22Rv1 (cell line): ENCODE data around the gene WNK1.
"Not testable (repeated sequence)": the region's sequence is repeated elsewhere in the genome, so short reads cannot be mapped to it uniquely, and the experiment has no call there.

Source experiments
- H3K27ac ChIP-seq: fragments of 450-650 bp; 2 replicates; pipeline ENCODE4 v1.5.1; 2017
- ZFX ChIP-seq: fragments of 450-650 bp; IDR thresholded peaks from 2 replicates; pipeline ENCODE4 v1.6.1; 2017; ENCODE audit warnings: antibody characterized with exemption, borderline replicate concordance
- TF ChIP-seq, protein P1 (sequence below): fragments of 450-650 bp; IDR thresholded peaks from 2 replicates; pipeline ENCODE4 v1.5.1; 2017; ENCODE audit warnings: mild to moderate bottlenecking

WNK1 gene

DNA sequence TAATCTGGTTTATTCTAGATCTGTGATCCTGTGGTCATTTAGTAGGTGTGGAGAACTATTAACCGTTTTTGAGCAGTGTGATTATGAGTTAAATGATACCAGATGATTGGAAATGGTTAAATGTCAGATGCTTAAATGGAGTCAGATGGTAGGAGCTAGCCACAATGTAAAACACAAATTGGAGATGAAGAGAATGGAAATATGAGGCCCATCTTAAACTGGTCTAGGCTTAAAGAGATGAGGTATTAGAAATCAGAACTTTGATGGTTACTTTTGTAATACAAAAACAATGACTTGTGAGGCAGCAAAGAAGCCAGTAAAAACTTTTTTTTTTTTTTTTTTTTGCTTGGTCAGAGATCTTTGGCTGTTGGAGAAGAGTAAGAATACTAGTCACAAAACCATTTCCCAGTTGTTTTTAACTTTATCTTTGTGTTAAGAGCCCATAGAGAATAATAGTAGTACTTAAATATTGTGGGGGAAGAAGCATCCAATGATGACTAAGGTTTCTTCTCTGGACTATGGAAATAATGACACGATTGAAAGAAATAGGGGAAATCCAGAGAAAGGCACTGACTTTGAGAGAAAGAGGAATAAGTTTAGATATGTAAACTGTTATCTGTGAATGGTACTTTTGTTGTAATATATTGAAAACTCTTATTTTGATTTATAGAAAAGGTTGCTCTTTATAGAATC lies 95.9 kb downstream of the WNK1 start:
- TF ChIP-seq ZFX = no peak
- TF ChIP-seq, protein P1, sequence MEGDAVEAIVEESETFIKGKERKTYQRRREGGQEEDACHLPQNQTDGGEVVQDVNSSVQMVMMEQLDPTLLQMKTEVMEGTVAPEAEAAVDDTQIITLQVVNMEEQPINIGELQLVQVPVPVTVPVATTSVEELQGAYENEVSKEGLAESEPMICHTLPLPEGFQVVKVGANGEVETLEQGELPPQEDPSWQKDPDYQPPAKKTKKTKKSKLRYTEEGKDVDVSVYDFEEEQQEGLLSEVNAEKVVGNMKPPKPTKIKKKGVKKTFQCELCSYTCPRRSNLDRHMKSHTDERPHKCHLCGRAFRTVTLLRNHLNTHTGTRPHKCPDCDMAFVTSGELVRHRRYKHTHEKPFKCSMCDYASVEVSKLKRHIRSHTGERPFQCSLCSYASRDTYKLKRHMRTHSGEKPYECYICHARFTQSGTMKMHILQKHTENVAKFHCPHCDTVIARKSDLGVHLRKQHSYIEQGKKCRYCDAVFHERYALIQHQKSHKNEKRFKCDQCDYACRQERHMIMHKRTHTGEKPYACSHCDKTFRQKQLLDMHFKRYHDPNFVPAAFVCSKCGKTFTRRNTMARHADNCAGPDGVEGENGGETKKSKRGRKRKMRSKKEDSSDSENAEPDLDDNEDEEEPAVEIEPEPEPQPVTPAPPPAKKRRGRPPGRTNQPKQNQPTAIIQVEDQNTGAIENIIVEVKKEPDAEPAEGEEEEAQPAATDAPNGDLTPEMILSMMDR = no peak
- no peak overlapping the region for H3K27ac ChIP-seq

DNA sequence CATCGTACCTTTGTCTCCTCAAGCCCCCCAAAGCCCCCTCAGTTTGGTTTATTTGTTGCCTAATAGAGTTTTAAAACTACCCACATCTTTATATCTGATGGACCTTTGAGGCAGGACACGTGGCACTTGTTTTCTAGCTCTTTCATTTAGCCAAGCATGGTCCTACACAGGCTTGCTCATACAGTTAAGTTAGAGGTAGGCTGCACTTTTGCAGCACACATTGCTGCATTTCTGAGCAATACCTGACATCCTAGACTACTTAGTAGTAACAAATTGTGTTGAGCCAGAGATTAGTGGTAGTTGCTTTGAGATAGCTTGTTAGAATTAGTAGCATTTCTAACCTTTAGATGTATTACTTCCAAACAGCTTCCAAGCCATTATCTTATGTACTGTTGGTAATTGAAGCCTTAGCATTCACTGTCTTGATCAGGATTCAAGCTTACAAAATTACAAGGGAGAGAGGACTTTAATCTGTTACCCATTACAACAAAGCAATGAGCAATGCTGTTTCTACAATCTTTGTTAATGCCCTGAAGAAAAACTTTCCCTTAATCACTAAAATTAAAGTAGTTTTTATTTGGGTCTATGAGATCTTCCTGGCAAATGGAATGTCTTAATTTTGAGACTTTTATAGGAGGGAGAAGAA lies 96.6 kb downstream of the WNK1 start:
- TF ChIP-seq, protein P1 = no peak
- no peak for TF ChIP-seq ZFX
- no peak overlapping the region for H3K27ac ChIP-seq

DNA sequence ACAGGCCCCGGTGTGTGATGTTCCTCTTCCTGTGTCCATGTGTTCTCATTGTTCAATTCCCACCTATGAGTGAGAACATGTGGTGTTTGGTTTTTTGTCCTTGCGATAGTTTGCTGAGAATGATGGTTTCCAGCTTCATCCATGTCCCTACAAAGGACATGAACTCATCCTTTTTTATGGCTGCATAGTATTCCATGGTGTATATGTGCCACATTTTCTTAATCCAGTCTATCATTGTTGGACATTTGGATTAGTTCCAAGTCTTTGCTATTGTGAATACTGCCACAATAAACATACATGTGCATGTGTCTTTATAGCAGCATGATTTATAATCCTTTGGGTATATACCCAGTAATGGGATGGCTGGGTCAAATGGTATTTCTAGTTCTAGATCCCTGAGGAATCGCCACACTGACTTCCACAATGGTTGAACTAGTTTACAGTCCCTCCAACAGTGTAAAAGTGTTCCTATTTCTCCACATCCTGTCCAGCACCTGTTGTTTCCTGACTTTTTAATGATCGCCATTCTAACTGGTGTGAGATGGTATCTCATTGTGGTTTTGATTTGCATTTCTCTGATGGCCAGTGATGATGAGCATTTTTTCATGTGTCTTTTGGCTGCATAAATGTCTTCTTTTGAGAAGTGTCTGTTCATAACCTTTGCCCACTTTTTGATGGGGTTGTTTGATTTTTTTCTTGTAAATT lies 97.5 kb downstream of the WNK1 start:
- H3K27ac ChIP-seq = not testable (repeated sequence)

DNA sequence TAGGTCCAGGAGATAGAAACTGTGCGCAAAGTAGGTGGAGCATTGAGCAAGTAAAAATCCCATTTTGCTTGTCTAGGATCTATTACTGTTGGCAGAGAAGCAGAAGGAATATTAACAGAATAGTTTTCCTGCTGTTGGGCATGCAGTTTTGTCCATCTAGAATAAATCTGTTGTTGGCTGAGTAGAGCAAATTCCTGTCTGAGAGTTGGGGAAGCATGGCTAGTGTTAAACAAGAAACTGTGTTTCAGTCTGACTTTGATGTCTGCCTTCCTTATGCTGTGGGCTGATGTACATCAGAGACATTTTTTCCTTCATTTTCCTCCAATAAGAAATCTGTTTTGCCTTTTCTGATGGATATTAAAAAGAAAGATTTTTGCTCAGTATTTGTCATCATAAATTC lies 99.0 kb downstream of the WNK1 start:
- TF ChIP-seq, protein P1 = no peak
- no peak for TF ChIP-seq ZFX
- no peak overlapping the region for H3K27ac ChIP-seq

DNA sequence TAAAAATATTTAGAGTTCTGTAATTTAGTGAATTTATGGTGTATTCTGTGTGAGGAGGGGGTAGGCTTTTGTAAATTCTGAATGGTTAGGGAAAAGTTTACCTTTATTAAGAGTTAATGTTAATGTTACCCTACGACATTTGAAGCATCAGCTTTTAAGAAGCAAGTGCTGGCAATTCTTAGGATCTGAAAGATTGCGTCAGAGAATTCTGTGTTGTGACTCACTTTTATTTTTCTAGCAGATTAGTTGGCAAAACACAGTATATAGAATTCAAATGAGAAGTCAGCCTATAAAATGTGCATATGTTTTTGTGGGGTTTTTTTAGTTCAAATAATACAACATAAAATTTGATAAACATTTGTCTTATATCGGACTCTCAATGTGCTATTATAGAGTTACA lies 99.5 kb downstream of the WNK1 start:
- no peak overlapping the region for H3K27ac ChIP-seq
- TF ChIP-seq, protein P1 = no peak
- no peak for TF ChIP-seq ZFX

DNA sequence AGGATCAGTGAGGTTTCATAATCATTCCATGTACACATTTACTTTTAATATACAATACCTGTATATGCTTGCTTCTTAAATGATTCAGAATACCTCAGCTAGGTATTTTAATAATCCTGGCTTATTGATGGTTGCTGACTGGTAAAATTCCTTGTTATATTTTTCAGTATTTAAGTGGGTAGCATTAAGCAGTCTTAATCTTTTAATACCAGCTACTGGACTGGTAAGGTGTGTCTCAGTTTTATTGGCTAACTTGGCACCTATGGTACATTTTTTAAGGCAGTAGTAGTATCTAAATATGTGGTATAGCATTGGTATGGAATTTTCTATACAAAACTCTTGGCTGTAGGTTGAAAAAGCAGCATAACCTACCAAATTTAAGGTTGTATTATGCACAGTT lies 100.5 kb downstream of the WNK1 start:
- TF ChIP-seq, protein P1 = no peak
- no peak for TF ChIP-seq ZFX
- H3K27ac ChIP-seq = no peak overlapping the region

DNA sequence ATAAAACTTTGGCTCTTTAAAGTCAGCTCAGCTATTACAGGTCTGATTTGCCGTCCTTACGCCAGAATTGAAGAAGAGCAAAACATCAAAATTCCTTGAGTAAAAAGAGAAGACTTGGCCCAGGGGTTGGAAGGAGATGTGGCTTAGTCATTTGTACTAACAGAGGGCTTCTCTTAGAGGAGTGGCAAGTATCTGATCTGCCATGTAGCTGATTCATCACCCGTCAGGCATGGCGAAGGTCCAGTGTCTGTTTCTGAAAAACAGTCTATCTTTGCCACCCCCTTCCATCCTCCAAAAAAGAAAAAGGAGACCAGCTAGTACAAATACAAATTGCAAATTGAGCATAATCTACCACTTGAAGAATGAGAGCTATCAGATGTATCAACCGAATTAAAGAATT lies 105.2 kb downstream of the WNK1 start:
- no peak for TF ChIP-seq ZFX
- TF ChIP-seq, protein P1 = no peak
- H3K27ac ChIP-seq = no peak overlapping the region
